ENCODE measurements around the gene BAIAP2L1.

BAIAP2L1 gene

DNA sequence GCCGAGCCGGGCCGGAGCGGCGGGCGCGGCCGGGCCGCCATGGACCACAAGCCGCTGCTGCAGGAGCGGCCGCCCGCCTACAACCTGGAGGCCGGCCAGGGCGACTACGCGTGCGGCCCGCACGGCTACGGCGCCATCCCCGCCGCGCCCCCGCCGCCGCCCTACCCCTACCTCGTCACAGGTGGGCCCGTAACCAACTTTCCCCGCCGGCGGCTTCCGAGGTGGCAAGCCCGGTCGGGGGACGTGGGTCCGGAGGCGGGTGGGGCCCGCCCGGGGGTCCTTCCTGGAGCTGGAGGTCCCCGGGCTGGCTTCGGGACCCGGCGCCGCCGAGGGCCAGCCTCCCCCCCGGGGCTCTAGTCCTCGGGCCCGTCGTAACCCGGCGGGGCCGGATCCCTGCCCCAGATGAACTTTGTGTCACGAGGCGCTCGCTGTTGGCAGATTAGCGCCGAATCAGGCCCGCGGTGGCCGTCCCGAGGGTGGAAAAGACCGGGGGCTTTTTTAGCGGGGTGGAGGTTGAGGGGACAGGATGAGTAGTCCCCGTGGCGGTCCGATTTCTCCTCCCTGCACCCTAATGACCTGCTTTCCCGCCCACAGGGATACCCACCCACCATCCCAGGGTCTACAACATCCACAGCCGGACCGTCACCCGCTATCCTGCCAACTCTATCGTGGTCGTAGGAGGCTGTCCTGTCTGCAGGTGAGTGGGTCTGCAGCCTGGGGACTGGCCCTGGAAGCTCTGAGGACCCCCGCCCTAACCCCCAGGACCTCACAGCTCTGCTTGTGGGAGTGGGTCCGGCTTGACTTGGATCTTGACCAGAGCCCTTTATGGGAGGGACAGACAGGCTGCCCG, 118.9 kb downstream of the BAIAP2L1 start:
- TF ChIP-seq, protein P1, sequence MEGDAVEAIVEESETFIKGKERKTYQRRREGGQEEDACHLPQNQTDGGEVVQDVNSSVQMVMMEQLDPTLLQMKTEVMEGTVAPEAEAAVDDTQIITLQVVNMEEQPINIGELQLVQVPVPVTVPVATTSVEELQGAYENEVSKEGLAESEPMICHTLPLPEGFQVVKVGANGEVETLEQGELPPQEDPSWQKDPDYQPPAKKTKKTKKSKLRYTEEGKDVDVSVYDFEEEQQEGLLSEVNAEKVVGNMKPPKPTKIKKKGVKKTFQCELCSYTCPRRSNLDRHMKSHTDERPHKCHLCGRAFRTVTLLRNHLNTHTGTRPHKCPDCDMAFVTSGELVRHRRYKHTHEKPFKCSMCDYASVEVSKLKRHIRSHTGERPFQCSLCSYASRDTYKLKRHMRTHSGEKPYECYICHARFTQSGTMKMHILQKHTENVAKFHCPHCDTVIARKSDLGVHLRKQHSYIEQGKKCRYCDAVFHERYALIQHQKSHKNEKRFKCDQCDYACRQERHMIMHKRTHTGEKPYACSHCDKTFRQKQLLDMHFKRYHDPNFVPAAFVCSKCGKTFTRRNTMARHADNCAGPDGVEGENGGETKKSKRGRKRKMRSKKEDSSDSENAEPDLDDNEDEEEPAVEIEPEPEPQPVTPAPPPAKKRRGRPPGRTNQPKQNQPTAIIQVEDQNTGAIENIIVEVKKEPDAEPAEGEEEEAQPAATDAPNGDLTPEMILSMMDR (IDR thresholded peaks at IDR 0.05; ENCODE audit: low read depth, low read length): no peak
- Histone ChIP-seq H3K9me3 (ENCODE audit: severe bottlenecking) (no peaks in the 10 kb centered on the region), H3K27me3 (ENCODE audit: insufficient read depth, low read depth, severe bottlenecking) (no peaks in the 10 kb centered on the region), H3K27ac (peak overlapping the region; percentile 89), H3K4me3 (ENCODE audit: low read depth, low read length) (peak overlapping the region; percentile 81), H3K36me3 (peaks cover 41% of the 10 kb centered on the region)
- peak; percentile 41 for DNase-seq

DNA sequence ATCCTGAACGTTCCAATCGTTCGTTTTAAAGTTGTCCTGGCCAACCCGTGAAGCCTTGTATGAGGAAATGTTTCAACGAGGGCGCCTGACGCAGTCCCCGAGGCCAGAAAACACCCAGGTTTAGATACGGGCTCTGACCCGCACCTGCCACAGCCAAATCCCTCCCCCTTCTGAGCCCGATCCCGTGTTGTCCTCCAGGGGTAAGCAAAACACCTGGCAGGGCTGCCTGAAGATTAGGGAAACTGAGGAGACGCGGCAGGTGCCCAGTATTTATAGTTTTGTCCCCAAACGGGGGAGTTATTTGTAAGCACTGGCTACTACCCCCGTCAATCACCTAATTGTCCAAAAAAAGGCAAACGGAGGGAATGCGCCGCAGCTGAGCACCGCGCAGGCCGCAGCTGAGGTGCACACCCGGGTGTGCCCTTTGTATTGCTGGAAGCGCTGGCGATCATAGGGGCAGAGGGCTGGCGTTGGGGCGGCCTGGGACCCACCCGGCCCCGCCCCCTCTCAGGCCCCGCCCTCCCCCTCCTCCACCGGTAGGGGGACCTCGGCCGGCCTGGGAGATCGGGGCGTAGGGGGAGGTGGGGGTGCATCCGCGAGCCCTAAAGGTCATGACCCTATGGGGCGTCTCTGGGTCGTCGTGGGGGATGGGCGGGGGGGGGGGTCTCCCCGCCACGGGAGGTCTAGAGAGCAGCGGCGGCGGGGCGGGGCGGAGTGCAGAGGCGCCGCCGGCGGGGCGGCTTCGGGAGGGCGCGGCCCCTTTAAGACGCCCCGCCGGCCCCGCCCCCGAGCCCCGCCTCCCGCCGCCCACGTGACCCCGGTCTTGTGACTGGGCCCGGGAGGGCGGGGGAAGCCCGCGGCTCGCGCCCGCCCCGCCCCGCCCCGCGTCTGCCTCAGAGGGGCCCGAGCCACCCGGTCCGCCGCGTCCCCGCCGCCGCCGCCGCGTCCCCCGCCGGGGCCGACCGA, 119.8 kb downstream of the BAIAP2L1 start, which contains the start of gene BRI3:
Gene BRI3, plus strand, starts transcription at position 896 of the 966 bp plus-strand sequence. CDS start 110 bp downstream, outside the sequence.
- H3K4me3 ChIP-seq (ENCODE audit: low read depth, low read length): peak within 1 kb of the TSS; percentile 81
- no peaks in the 10 kb centered on the region for H3K9me3 ChIP-seq (ENCODE audit: severe bottlenecking)
- peaks cover 32% of the 10 kb centered on the region for H3K36me3 ChIP-seq
- TF ChIP-seq, protein P1 (IDR thresholded peaks at IDR 0.05; ENCODE audit: low read depth, low read length): 0 out of 2 replicates have a peak, but pooled peaks have one; percentile 1
- peak; percentile 85 for DNase-seq
- no peaks in the 10 kb centered on the region for H3K27me3 ChIP-seq (ENCODE audit: insufficient read depth, low read depth, severe bottlenecking)
- H3K27ac ChIP-seq: peak within 1 kb of the TSS; percentile 89

DNA sequence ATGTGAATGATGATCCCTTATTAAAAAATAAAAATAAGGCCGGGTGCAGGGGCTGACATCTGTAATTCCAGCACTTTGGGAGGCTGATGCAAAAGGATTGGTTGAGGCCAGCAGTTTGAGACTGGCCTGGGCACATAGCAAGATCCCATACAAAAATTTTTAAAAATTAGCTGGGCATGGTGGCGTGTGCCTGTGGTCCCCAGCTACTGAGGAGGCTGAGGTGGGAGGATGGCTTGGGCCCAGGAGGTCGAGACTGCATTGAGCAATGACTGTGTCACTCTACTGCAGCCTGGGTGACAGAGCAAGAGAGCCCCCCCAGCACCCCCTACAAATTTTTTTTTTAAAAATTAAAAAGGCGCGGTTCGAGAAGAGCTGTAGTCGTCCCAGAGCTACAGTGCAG, 120.6 kb downstream of the BAIAP2L1 start:
- TF ChIP-seq, protein P1 (IDR thresholded peaks at IDR 0.05; ENCODE audit: low read depth, low read length): no peak
- H3K4me3 ChIP-seq (ENCODE audit: low read depth, low read length): peak overlapping the region; percentile 77
- peak overlapping the region; percentile 81; the same call in 1 of the 2 replicates for H3K27ac ChIP-seq
- no peaks in the 10 kb centered on the region for H3K27me3 ChIP-seq (ENCODE audit: insufficient read depth, low read depth, severe bottlenecking)
- no peak for DNase-seq
- no peaks in the 10 kb centered on the region for H3K9me3 ChIP-seq (ENCODE audit: severe bottlenecking)
- peaks cover 26% of the 10 kb centered on the region for H3K36me3 ChIP-seq

DNA sequence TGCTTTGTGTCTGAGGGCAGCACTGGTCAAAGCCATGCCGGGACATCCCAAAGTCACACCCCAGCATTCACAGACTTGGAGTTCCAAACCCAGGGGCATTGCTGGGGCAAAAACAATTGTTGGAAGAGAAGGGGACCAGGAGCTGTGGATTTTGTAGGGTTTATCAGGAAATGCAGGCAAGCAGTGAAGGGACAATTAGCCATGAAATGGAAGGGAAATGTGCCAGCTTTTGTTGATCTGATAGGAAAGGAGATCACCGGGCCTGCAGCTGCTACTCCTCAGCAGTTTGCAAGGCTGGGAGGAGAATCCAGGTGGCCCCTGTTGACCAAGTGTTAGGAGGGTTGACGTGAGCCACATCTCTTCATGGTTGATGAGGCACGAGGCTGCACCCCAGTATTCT, 122.0 kb downstream of the BAIAP2L1 start:
- TF ChIP-seq, protein P1 (IDR thresholded peaks at IDR 0.05; ENCODE audit: low read depth, low read length): no peak

DNA sequence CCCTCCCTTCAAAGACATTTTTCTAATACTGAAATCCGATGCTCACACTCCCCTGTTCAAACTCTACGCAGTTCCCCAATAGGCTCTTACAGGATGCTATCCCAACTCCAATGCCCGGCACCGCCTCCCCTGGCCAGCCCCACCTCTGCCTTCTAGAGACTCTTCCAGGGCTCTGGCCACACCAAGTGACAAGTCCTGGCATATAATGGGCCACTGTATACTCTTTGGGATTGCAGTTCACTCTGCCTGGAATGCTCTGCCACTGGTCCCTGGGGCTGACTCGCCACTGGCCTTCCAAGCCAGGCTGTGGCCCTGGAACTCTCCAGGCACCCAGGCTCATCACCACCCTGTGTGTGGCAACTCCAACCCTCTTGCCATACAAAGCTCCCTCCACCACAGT, 122.5 kb downstream of the BAIAP2L1 start:
- no peak overlapping the region for H3K27ac ChIP-seq
- H3K9me3 ChIP-seq (ENCODE audit: severe bottlenecking): no peaks in the 10 kb centered on the region
- no peaks in the 10 kb centered on the region for H3K27me3 ChIP-seq (ENCODE audit: insufficient read depth, low read depth, severe bottlenecking)
- H3K4me3 ChIP-seq (ENCODE audit: low read depth, low read length): no peak overlapping the region
- TF ChIP-seq, protein P1 (IDR thresholded peaks at IDR 0.05; ENCODE audit: low read depth, low read length): no peak
- DNase-seq: no peak
- H3K36me3 ChIP-seq: peaks cover 10% of the 10 kb centered on the region

More for the DNA sequence above, 122.0 kb downstream of the BAIAP2L1 start:
- H3K9me3 ChIP-seq (ENCODE audit: severe bottlenecking): no peaks in the 10 kb centered on the region
- no peak overlapping the region for H3K27ac ChIP-seq
- no peak overlapping the region for H3K4me3 ChIP-seq (ENCODE audit: low read depth, low read length)
- H3K27me3 ChIP-seq (ENCODE audit: insufficient read depth, low read depth, severe bottlenecking): no peaks in the 10 kb centered on the region
- H3K36me3 ChIP-seq: peaks cover 15% of the 10 kb centered on the region
- DNase-seq: no peak

All from WERI-Rb-1 (cell line).